OCI-LY3 (cell line): ENCODE results near the gene COL9A2.

ENCODE experiments used
- H2AFZ ChIP-seq: fragments of 200-600, 300-600 bp; shearing (Covaris generic); 2 replicates; pipeline ENCODE4 v1.6.0; 2014; ENCODE audit warnings: antibody characterized with exemption, low read depth, low read length
- H3K27ac ChIP-seq: fragments of 200-600, 300-600 bp; sonication (generic); 2 replicates; pipeline ENCODE4 v1.5.1; 2014; ENCODE audit warnings: mild to moderate bottlenecking, low read length, moderate library complexity, mixed read lengths
- H3K27me3 ChIP-seq: fragments of 200-600, 300-600 bp; sonication (generic); 2 replicates; pipeline ENCODE4 v1.6.1; 2014; ENCODE audit warnings: low read depth, low read length, mixed read lengths
- H3K36me3 ChIP-seq: fragments of 200-600, 300-600 bp; sonication (generic); replicated peaks from 2 replicates; pipeline ENCODE3; 2014; ENCODE audit warnings: low read depth, low read length, mixed read lengths
- H3K4me1 ChIP-seq: fragments of 300-600, 200-600 bp; sonication (generic); 2 replicates; pipeline ENCODE4 v1.6.1; 2014; ENCODE audit warnings: low read length, mixed read lengths
- H3K4me2 ChIP-seq: fragments of 200-600, 300-600 bp; sonication (generic); 2 replicates; pipeline ENCODE4 v1.6.1; 2014; ENCODE audit warnings: low read length, mixed read lengths
- H3K4me3 ChIP-seq: fragments of 300-600, 200-600 bp; sonication (generic); 2 replicates; pipeline ENCODE4 v1.5.1; 2014; ENCODE audit warnings: antibody characterized with exemption, mild to moderate bottlenecking, low read length, moderate library complexity
- H3K79me2 ChIP-seq: fragments of 300-600, 200-600 bp; shearing (Covaris generic); 2 replicates; pipeline ENCODE4 v1.6.1; 2014; ENCODE audit warnings: mild to moderate bottlenecking, low read length, mixed read lengths
- H3K9ac ChIP-seq: fragments of 300-600, 200-600 bp; shearing (Covaris generic); 2 replicates; pipeline ENCODE4 v1.6.0; 2014; ENCODE audit warnings: mild to moderate bottlenecking, low read length, moderate library complexity
- H3K9me3 ChIP-seq: fragments of 200-600, 300-600 bp; shearing (Covaris generic); 2 replicates; pipeline ENCODE4 v1.6.1; 2014; ENCODE audit warnings: low read length, mixed read lengths; ENCODE audit not compliant: insufficient read depth
- H4K20me1 ChIP-seq: fragments of 200-600, 300-600 bp; sonication (generic); 2 replicates; pipeline ENCODE4 v1.6.1; 2016; ENCODE audit warnings: low read length, mixed read lengths; ENCODE audit not compliant: insufficient read depth
- EZH2phosphoT487 ChIP-seq: fragments of 200-600 bp; shearing (Covaris generic); IDR thresholded peaks from 2 replicates; pipeline ENCODE4 v1.6.1; 2018; ENCODE audit warnings: antibody characterized with exemption, mixed run types, low read depth
- TF ChIP-seq, protein P1 (sequence below): fragments of 200-600, 300-600 bp; sonication (generic); IDR thresholded peaks from 2 replicates; pipeline ENCODE4 v1.5.1; 2014; ENCODE audit warnings: antibody characterized with exemption, low read length, low read depth

Gene COL9A2

GRCh38 chr1:40267767-40268187 lies 49.3 kb downstream of the COL9A2 start:
- Histone ChIP-seq H3K36me3 (peaks cover 21% of the 10 kb centered on the region), H4K20me1 (no peaks in the 10 kb centered on the region), H3K79me2 (peaks cover 16% of the 10 kb centered on the region), H3K9me3 (no peaks in the 10 kb centered on the region), H3K4me3 (no peak overlapping the region), H3K9ac (no peak overlapping the region), H3K4me2 (no peak overlapping the region), H3K27ac (no peak overlapping the region), H3K27me3 (no peaks in the 10 kb centered on the region), H3K4me1 (peaks cover 18% of the 10 kb centered on the region), H2AFZ (no peak overlapping the region)
- TF ChIP-seq EZH2phosphoT487: no peak
- TF ChIP-seq, protein P1, sequence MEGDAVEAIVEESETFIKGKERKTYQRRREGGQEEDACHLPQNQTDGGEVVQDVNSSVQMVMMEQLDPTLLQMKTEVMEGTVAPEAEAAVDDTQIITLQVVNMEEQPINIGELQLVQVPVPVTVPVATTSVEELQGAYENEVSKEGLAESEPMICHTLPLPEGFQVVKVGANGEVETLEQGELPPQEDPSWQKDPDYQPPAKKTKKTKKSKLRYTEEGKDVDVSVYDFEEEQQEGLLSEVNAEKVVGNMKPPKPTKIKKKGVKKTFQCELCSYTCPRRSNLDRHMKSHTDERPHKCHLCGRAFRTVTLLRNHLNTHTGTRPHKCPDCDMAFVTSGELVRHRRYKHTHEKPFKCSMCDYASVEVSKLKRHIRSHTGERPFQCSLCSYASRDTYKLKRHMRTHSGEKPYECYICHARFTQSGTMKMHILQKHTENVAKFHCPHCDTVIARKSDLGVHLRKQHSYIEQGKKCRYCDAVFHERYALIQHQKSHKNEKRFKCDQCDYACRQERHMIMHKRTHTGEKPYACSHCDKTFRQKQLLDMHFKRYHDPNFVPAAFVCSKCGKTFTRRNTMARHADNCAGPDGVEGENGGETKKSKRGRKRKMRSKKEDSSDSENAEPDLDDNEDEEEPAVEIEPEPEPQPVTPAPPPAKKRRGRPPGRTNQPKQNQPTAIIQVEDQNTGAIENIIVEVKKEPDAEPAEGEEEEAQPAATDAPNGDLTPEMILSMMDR: no peak

DNA sequence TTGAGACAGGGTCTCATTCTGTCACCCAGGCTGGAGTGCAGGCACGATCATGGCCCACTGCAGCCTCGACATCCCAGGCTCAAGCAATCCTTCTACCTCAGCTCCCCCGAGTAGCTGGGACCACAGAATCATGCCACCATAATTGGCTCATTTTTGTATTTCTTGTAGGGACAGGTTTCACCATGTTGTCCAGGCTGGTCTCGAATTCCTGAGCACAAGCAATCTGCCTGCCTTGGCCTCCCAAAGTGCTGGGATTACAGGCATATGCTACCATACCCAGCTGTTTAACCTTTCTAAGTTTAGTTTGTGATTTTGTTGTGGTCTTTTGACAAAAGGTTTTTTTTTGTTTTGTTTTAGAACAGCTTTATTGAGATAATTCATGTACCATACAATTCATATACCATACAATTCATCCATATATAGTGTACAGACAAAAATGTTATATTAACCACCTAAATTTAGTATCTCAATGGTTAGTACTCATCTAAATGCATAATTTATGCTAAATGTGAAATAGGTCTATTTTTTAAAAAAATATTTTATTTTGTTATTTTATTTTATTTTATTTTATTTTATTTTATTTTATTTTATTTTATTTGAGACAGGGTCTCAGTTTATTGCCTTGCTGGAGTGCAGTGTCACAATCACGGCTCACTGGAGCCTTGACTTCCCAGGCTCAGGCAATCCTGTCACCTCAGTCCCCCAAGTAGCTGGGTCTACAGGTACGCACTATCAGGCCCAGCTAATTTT lies 50.1 kb downstream of the COL9A2 start:
- H3K4me2 ChIP-seq: no peak overlapping the region
- no peak for TF ChIP-seq EZH2phosphoT487

DNA sequence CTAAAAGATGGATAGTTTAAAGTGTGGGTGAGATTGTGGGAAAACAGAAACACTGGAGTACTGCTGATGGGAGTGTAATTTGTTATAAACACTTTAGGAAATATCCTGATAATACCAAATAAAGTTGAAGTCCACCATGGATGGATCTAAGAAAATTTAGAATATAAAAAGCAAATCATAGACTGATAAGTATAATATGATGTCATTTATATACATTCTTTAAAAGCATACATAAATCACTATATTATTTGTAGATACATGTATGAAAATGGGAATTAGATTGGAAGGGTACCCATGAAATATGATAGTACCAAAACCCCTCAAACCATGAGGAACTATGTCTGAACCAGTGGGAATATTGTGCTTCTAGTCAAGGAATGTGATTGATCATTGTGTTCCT lies 51.2 kb downstream of the COL9A2 start:
- Histone ChIP-seq H3K27me3 (no peaks in the 10 kb centered on the region), H3K27ac (no peak overlapping the region), H2AFZ (no peak overlapping the region), H3K9ac (no peak overlapping the region), H3K79me2 (peaks cover 16% of the 10 kb centered on the region), H3K9me3 (no peaks in the 10 kb centered on the region), H3K4me3 (no peak overlapping the region), H3K4me1 (peaks cover 10% of the 10 kb centered on the region; the same call in 1 of the 2 replicates), H4K20me1 (no peaks in the 10 kb centered on the region), H3K4me2 (no peak overlapping the region), H3K36me3 (peaks cover 17% of the 10 kb centered on the region)
- TF ChIP-seq, protein P1: no peak
- TF ChIP-seq EZH2phosphoT487: no peak

More for the DNA sequence above, 50.1 kb downstream of the COL9A2 start:
- Histone ChIP-seq H3K9me3 (no peaks in the 10 kb centered on the region), H3K27me3 (no peaks in the 10 kb centered on the region), H3K4me3 (no peak overlapping the region), H2AFZ (no peak overlapping the region), H3K27ac (no peak overlapping the region), H3K79me2 (peaks cover 16% of the 10 kb centered on the region), H4K20me1 (no peaks in the 10 kb centered on the region), H3K4me1 (peaks cover 10% of the 10 kb centered on the region; the same call in 1 of the 2 replicates), H3K9ac (no peak overlapping the region), H3K36me3 (peaks cover 18% of the 10 kb centered on the region)

DNA sequence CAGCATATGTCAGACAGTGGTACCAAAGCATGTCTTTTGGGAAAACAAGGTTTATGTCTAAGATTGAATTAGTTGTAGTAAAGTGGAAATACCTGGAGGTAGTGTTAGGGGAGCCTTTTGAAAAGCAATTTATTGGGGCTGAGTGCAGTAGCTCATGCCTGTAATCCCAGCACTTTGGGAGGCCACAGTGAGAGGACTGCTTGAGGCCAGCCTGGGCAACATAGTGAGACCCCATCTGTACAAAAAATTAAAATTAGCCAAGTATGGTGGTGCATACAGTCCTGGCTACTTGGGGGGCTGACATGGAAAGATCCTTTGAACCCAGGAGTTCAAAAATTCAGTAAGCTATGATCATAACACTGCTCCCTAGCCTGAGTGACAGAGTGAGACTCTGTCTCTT lies 51.8 kb downstream of the COL9A2 start:
- H3K27me3 ChIP-seq: no peaks in the 10 kb centered on the region
- no peak overlapping the region for H3K9ac ChIP-seq
- H3K9me3 ChIP-seq: no peaks in the 10 kb centered on the region
- no peak overlapping the region for H2AFZ ChIP-seq
- peaks cover 6% of the 10 kb centered on the region; the same call in 1 of the 2 replicates for H3K4me1 ChIP-seq
- TF ChIP-seq EZH2phosphoT487: no peak
- TF ChIP-seq, protein P1: no peak
- H3K4me3 ChIP-seq: no peak overlapping the region
- peaks cover 18% of the 10 kb centered on the region for H3K79me2 ChIP-seq
- no peaks in the 10 kb centered on the region for H4K20me1 ChIP-seq
- H3K36me3 ChIP-seq: peaks cover 23% of the 10 kb centered on the region
- no peak overlapping the region for H3K27ac ChIP-seq
- H3K4me2 ChIP-seq: no peak overlapping the region
